ENCODE results near the gene PHC3.

DNA sequence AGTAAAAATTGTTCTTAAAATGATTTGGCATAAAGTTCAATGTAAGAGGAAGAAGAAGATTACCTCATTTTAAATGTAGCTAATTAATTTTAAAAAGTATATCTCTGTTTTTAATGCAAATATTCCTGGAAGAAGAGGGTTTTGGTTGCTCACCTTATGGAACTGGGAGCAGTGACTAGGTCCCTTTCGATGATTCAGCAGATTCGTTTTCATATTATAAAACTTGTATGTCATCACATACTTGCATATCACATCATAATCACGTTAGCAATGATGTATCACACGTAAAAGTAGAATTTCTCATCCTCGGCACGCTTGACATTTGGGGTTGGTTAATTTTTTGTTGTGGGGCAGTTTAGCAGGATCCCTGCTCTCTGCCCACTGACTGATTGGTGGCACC, 96.1 kb downstream of the PHC3 start:
- TF ChIP-seq, protein P1, sequence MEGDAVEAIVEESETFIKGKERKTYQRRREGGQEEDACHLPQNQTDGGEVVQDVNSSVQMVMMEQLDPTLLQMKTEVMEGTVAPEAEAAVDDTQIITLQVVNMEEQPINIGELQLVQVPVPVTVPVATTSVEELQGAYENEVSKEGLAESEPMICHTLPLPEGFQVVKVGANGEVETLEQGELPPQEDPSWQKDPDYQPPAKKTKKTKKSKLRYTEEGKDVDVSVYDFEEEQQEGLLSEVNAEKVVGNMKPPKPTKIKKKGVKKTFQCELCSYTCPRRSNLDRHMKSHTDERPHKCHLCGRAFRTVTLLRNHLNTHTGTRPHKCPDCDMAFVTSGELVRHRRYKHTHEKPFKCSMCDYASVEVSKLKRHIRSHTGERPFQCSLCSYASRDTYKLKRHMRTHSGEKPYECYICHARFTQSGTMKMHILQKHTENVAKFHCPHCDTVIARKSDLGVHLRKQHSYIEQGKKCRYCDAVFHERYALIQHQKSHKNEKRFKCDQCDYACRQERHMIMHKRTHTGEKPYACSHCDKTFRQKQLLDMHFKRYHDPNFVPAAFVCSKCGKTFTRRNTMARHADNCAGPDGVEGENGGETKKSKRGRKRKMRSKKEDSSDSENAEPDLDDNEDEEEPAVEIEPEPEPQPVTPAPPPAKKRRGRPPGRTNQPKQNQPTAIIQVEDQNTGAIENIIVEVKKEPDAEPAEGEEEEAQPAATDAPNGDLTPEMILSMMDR (IDR thresholded peaks at IDR 0.05) = no peak
- TF ChIP-seq POLR2A (IDR thresholded peaks at IDR 0.05) = no peak
- no peak for TF ChIP-seq EP300 (IDR thresholded peaks at IDR 0.05)
- TF ChIP-seq POLR2AphosphoS5 (IDR thresholded peaks at IDR 0.05) = no peak
